ENCODE results near the gene SH2D2A. TPM values are rescaled to one million over a fixed set of nuclear protein-coding genes. Genes with fewer than 3 reads are reported as not detected.

The SH2D2A gene
- total RNA-seq, 1 experiment from 2014 or later: 2.9 TPM

DNA sequence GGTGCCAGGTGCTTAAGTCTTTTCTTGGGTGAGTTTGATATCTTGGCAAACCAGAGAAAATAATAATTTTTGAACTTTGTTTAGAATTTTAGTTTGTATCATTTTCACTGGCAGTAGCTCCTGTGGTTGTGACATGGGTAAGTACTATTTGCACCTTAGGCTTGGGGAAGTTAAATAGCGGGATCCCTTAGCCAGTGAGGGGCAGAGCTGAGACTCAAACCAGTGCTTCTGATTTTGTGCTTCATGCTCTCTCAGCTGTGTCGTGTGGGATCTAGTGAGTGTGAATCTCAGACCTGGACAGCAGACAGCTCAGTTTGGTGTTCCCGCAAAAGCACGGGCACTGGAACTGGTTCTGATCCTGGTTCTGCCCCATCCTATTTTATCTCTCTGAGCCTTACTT lies 39.7 kb downstream of the SH2D2A start:
- Mint-ChIP-seq H3K36me3 (ENCODE audit: insufficient read depth, unreplicated experiment) (peaks cover 46% of the 10 kb centered on the region), H3K4me3 (ENCODE audit: low read depth, unreplicated experiment) (no peak overlapping the region), H3K9me3 (ENCODE audit: low read depth, unreplicated experiment) (no peaks in the 10 kb centered on the region), H3K4me1 (ENCODE audit: low read depth, unreplicated experiment) (peaks cover 44% of the 10 kb centered on the region), H3K27me3 (ENCODE audit: unreplicated experiment) (no peaks in the 10 kb centered on the region), H3K27ac (ENCODE audit: unreplicated experiment) (no peak overlapping the region)
- DNase-seq: no peak
- TF ChIP-seq, protein P1, sequence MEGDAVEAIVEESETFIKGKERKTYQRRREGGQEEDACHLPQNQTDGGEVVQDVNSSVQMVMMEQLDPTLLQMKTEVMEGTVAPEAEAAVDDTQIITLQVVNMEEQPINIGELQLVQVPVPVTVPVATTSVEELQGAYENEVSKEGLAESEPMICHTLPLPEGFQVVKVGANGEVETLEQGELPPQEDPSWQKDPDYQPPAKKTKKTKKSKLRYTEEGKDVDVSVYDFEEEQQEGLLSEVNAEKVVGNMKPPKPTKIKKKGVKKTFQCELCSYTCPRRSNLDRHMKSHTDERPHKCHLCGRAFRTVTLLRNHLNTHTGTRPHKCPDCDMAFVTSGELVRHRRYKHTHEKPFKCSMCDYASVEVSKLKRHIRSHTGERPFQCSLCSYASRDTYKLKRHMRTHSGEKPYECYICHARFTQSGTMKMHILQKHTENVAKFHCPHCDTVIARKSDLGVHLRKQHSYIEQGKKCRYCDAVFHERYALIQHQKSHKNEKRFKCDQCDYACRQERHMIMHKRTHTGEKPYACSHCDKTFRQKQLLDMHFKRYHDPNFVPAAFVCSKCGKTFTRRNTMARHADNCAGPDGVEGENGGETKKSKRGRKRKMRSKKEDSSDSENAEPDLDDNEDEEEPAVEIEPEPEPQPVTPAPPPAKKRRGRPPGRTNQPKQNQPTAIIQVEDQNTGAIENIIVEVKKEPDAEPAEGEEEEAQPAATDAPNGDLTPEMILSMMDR (IDR thresholded peaks at IDR 0.05; ENCODE audit: unreplicated experiment): no peak
- CTCF ChIA-PET: no interaction called here
- intact Hi-C loops (cut with micrococcal nuclease; ENCODE audit: unreplicated experiment): no loop called here
- BruUV-seq (replicated peaks): no TSS peak

GRCh38 chr1:156775799-156776198 lies 40.8 kb downstream of the SH2D2A start:
- Mint-ChIP-seq H3K27me3 (ENCODE audit: unreplicated experiment) (no peaks in the 10 kb centered on the region), H3K27ac (ENCODE audit: unreplicated experiment) (no peak overlapping the region), H3K4me3 (ENCODE audit: low read depth, unreplicated experiment) (no peak overlapping the region), H3K36me3 (ENCODE audit: insufficient read depth, unreplicated experiment) (peaks cover 46% of the 10 kb centered on the region), H3K4me1 (ENCODE audit: low read depth, unreplicated experiment) (peaks cover 43% of the 10 kb centered on the region), H3K9me3 (ENCODE audit: low read depth, unreplicated experiment) (no peaks in the 10 kb centered on the region)
- intact Hi-C loops (cut with micrococcal nuclease; ENCODE audit: unreplicated experiment): no loop called here
- BruUV-seq (replicated peaks): no TSS peak
- CTCF ChIA-PET: interaction anchor here (0.7 kb wide), 1 partner anchor 49 kb away, joined by 3 read pairs; no protein-coding TSS in a partner anchor
- DNase-seq: no peak
- TF ChIP-seq, protein P1 (IDR thresholded peaks at IDR 0.05; ENCODE audit: unreplicated experiment): no peak

- Mint-ChIP-seq H3K4me3 (ENCODE audit: low read depth, unreplicated experiment) (no peak overlapping the region), H3K4me1 (ENCODE audit: low read depth, unreplicated experiment) (peaks cover 59% of the 10 kb centered on the region), H3K27me3 (ENCODE audit: unreplicated experiment) (no peaks in the 10 kb centered on the region), H3K9me3 (ENCODE audit: low read depth, unreplicated experiment) (no peaks in the 10 kb centered on the region), H3K36me3 (ENCODE audit: insufficient read depth, unreplicated experiment) (peaks cover 50% of the 10 kb centered on the region), H3K27ac (ENCODE audit: unreplicated experiment) (no peak overlapping the region)
- TF ChIP-seq, protein P1 (IDR thresholded peaks at IDR 0.05; ENCODE audit: unreplicated experiment): peak; percentile 17
- intact Hi-C loops (cut with micrococcal nuclease; ENCODE audit: unreplicated experiment): no loop called here
- DNase-seq: no peak
- CTCF ChIA-PET: interaction anchor here (1.1 kb wide), 1 partner anchor 35 kb away, joined by 3 read pairs; no protein-coding TSS in a partner anchor
- no TSS peak for BruUV-seq (replicated peaks)
Observed at GRCh38 chr1:156773607-156774006, 43.0 kb downstream of the SH2D2A start.

DNA sequence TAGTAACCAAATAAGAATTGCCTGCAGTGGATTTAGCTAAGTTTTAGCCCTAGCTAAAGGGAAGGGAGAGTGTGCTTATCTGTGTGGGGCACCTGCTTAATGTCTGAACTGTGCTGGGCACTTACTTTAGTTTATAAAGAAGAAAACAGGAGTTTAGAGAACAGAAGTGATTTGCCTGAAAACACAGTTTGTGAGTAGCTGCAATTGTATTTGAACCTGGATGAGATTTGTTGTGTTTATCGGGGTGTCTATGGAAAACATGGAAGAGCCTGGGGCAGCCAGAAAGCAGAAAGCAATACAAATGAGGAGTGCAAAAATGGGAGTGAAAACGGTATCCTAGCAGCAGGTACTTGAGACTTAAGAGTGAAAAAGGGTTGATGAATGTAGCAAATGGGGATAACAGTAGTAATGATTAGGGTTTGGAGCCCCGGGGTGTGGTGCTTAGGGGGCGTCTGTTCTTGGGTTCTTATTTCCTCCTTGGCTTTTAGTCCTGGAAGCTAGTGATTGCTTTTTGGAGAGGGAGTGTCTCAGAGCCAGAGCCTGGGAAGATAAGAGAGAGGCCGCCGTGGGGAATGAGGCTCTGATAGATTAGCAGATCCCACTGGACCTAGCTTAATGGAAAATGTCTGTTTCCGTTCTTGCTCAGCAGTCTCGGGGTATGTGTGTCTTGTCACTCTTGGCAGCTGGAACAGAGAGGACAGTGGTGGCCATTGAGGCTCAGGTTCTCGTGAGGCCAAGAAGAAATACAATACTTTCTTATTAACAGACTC lies 43.7 kb downstream of the SH2D2A start:
- H3K4me3 Mint-ChIP-seq (ENCODE audit: low read depth, unreplicated experiment): no peak overlapping the region
- CTCF ChIA-PET: interaction anchor here (1.1 kb wide), 1 partner anchor 34 kb away, joined by 3 read pairs; no protein-coding TSS in a partner anchor

More for the DNA sequence above, 43.7 kb downstream of the SH2D2A start:
- no TSS peak for BruUV-seq (replicated peaks)
- intact Hi-C loops (cut with micrococcal nuclease; ENCODE audit: unreplicated experiment): no loop called here
- no peak for DNase-seq
- Mint-ChIP-seq H3K27ac (ENCODE audit: unreplicated experiment) (no peak overlapping the region), H3K9me3 (ENCODE audit: low read depth, unreplicated experiment) (no peaks in the 10 kb centered on the region), H3K4me1 (ENCODE audit: low read depth, unreplicated experiment) (peaks cover 57% of the 10 kb centered on the region), H3K36me3 (ENCODE audit: insufficient read depth, unreplicated experiment) (peaks cover 45% of the 10 kb centered on the region), H3K27me3 (ENCODE audit: unreplicated experiment) (no peaks in the 10 kb centered on the region)
- TF ChIP-seq, protein P1 (IDR thresholded peaks at IDR 0.05; ENCODE audit: unreplicated experiment): no peak

Measured in Calu3 (cell line).